GM23248 (cell line): ENCODE data around the gene FOSL2. TPM values are rescaled to one million over a fixed set of nuclear protein-coding genes. Genes with fewer than 3 reads are reported as not detected.
A peak's percentile ranks its signal among the peaks of the same experiment; 100 is the strongest.

ENCODE experiments used
- DNase-seq: peaks from one replicate; pipeline ENCODE4 v3.0.0-alpha.2; 2015
- H2AFZ ChIP-seq: fragments of 200-600 bp; sonication (generic); 2 replicates; pipeline ENCODE4 v1.6.1; 2016; ENCODE audit warnings: antibody characterized with exemption
- H3F3A ChIP-seq: fragments of 200-600 bp; sonication (generic); 2 replicates; pipeline ENCODE4 v1.6.1; 2016; ENCODE audit warnings: mild to moderate bottlenecking, antibody characterized with exemption, mixed run types; ENCODE audit not compliant: insufficient read depth
- H3K27ac ChIP-seq: fragments of 200-600 bp; sonication (generic); 2 replicates; pipeline ENCODE4 v1.5.1; 2016; ENCODE audit warnings: mild to moderate bottlenecking
- H3K27me3 ChIP-seq: fragments of 200-600 bp; sonication (generic); replicated peaks from 2 replicates; pipeline ENCODE4 v1.6.1; 2016; ENCODE audit warnings: mild to moderate bottlenecking; ENCODE audit not compliant: insufficient read depth
- H3K36me3 ChIP-seq: fragments of 200-600 bp; sonication (generic); 2 replicates; pipeline ENCODE4 v1.6.1; 2016; ENCODE audit warnings: low read depth, mild to moderate bottlenecking
- H3K4me1 ChIP-seq: fragments of 200-600 bp; sonication (generic); 2 replicates; pipeline ENCODE4 v1.6.1; 2016; ENCODE audit warnings: mild to moderate bottlenecking; ENCODE audit not compliant: insufficient read depth
- H3K4me2 ChIP-seq: fragments of 200-600 bp; sonication (generic); one replicate; pipeline ENCODE4 v1.6.1; 2016; ENCODE audit warnings: mild to moderate bottlenecking; ENCODE audit not compliant: unreplicated experiment
- H3K4me3 ChIP-seq: fragments of 200-600 bp; sonication (generic); 2 replicates; pipeline ENCODE4 v1.5.1; 2016; ENCODE audit warnings: mild to moderate bottlenecking
- H3K79me2 ChIP-seq: fragments of 200-600 bp; sonication (generic); 2 replicates; pipeline ENCODE4 v1.6.1; 2016; ENCODE audit warnings: mild to moderate bottlenecking; ENCODE audit not compliant: insufficient read depth
- H3K9ac ChIP-seq: fragments of 200-600 bp; sonication (generic); 2 replicates; pipeline ENCODE4 v1.6.1; 2016; ENCODE audit warnings: mild to moderate bottlenecking
- H3K9me2 ChIP-seq: fragments of 200-600 bp; sonication (generic); 2 replicates; pipeline ENCODE4 v1.6.1; 2016; ENCODE audit warnings: mixed run types, mild to moderate bottlenecking, moderate library complexity; ENCODE audit not compliant: insufficient read depth
- H3K9me3 ChIP-seq: fragments of 200-600 bp; sonication (generic); one replicate; pipeline ENCODE4 v1.6.1; 2017; ENCODE audit warnings: low read depth
- H4K20me1 ChIP-seq: fragments of 200-600 bp; sonication (generic); 2 replicates; pipeline ENCODE4 v1.6.0; 2016; ENCODE audit not compliant: insufficient read depth
- EZH2 ChIP-seq: fragments of 200-600 bp; sonication (generic); IDR thresholded peaks from 2 replicates; pipeline ENCODE4 v1.6.1; 2018; ENCODE audit warnings: antibody characterized with exemption, mild to moderate bottlenecking; ENCODE audit not compliant: insufficient read depth, poor library complexity, severe bottlenecking
- EZH2phosphoT487 ChIP-seq: fragments of 200-600 bp; sonication (generic); IDR thresholded peaks from 2 replicates; pipeline ENCODE4 v1.6.1; 2018; ENCODE audit warnings: antibody characterized with exemption, moderate library complexity, mild to moderate bottlenecking, low read depth; ENCODE audit not compliant: insufficient read depth
- WGBS, 2 experiments: methylation state at CpG; one replicate each; pipeline ENCODE4 v1.1.6; 2015 to 2017; ENCODE audit warnings: low lambda C conversion rate in 2 of 2, low coverage in 1 of 2; ENCODE audit errors: missing lambda C conversion rate in 2 of 2; 5-methylcytosine and 5-hydroxymethylcytosine counted together
- in situ Hi-C: fragments of 300-500 bp; cut with MboI; formaldehyde crosslinking; loops from 2 replicates; pipeline ENCODE4 v1.15.0; 2020
- polyA plus RNA-seq: library from polyadenylated mRNA; unstranded; fragments of >200 nt; fragmentation: Nextera tagmentation; extraction: Ambion mirVana; gene quantifications from 2 replicates; pipeline ENCODE4 v1.2.1, GENCODE V29; 2016
- total RNA-seq: library from RNA; depleted of rRNA; stranded (reverse); fragments of >200 nt; shearing (Covaris generic); gene quantifications from 2 replicates; pipeline ENCODE4 v1.2.3, GENCODE V29; 2014

Gene FOSL2
- total and polyA plus RNA-seq, 2 experiments from 2014 or later, result 42.4 to 78.0 TPM

DNA sequence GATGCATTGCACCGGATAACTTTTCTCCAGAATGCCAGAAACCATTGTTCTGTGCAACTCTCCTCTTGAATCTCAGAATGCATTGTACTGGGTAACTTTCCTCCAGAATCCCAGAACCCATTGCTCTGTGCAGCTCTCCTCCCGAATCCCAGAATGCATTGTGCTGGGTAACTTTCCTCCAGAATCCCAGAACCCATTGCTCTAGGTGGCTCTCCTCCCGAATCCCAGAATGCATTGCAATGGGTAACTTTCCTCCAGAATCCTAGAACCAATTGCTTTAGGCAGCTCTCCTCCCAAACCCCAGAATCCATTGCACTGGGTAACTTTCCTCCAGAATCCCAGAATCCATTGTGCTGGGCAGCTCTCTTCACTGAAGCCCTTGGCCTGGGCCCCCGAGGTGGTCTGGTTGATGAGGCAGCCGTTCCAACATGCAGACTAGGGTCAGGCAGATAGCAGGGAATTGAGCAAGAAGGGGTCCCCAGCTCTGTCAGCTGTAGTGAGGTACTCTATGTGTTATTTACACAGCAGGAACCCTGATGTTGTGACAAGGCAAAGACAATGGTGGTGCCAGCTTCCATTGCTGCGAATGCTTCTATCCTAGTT, 9.4 kb downstream of the FOSL2 start:
- 66% methylated on average over 6 of the region's 6 CpGs for WGBS, 2 experiments
- no peak for DNase-seq
- in situ Hi-C loops, result no loop called here
- Histone ChIP-seq H3K9ac (0 out of 2 replicates have a peak overlapping the region, but pooled peaks have one; percentile 9), H3K4me2 (no peak overlapping the region), H3K4me3 (no peak overlapping the region), H3F3A (peaks cover 86% of the 10 kb centered on the region), H3K27ac (peak overlapping the region; percentile 98; the same call in 1 of the 2 replicates), H3K27me3 (no peaks in the 10 kb centered on the region), H2AFZ (no peak overlapping the region), H3K9me2 (no peaks in the 10 kb centered on the region), H3K9me3 (no peaks in the 10 kb centered on the region), H3K79me2 (peaks cover 100% of the 10 kb centered on the region), H3K36me3 (peaks cover 48% of the 10 kb centered on the region), H4K20me1 (peaks cover 32% of the 10 kb centered on the region), H3K4me1 (peaks cover 68% of the 10 kb centered on the region)
- TF ChIP-seq EZH2phosphoT487 (no peak), EZH2 (no peak)

GRCh38 chr2:28403370-28403956, 10.8 kb downstream of the FOSL2 start:
- Histone ChIP-seq H3K79me2 (peaks cover 100% of the 10 kb centered on the region), H3K4me1 (peaks cover 62% of the 10 kb centered on the region), H3K4me2 (no peak overlapping the region), H3K9me3 (no peaks in the 10 kb centered on the region), H3K9me2 (no peaks in the 10 kb centered on the region), H3K27me3 (no peaks in the 10 kb centered on the region), H4K20me1 (peaks cover 32% of the 10 kb centered on the region), H3K4me3 (no peak overlapping the region), H3K9ac (no peak overlapping the region), H2AFZ (no peak overlapping the region), H3F3A (peaks cover 86% of the 10 kb centered on the region), H3K36me3 (peaks cover 60% of the 10 kb centered on the region), H3K27ac (peak overlapping the region; percentile 98; the same call in 1 of the 2 replicates)
- no peak for TF ChIP-seq EZH2phosphoT487
- TF ChIP-seq EZH2, result no peak
- no peak for DNase-seq
- WGBS, 2 experiments, result 71 to 73% methylated on average over 7 of the region's 7 CpGs
- in situ Hi-C loops, result no loop called here

DNA sequence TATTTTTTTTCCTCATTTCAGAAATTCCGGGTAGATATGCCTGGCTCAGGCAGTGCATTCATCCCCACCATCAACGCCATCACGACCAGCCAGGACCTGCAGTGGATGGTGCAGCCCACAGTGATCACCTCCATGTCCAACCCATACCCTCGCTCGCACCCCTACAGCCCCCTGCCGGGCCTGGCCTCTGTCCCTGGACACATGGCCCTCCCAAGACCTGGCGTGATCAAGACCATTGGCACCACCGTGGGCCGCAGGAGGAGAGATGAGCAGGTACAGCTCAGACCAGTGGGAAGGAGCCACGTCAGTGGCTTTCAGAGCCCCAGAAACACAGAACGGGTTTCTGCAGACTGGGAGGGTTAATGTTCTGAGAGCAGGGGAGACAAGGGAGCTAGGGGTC, 11.4 kb downstream of the FOSL2 start:
- DNase-seq, result no peak
- peaks cover 86% of the 10 kb centered on the region for H3F3A ChIP-seq
- H3K9me2 ChIP-seq, result no peaks in the 10 kb centered on the region
- H3K79me2 ChIP-seq, result peaks cover 100% of the 10 kb centered on the region
- WGBS, 2 experiments, result 79 to 82% methylated on average over 11 of the region's 11 CpGs
- H3K4me2 ChIP-seq, result no peak overlapping the region
- H3K27me3 ChIP-seq, result no peaks in the 10 kb centered on the region
- H3K4me3 ChIP-seq, result no peak overlapping the region
- H2AFZ ChIP-seq, result no peak overlapping the region
- no peaks in the 10 kb centered on the region for H3K9me3 ChIP-seq
- in situ Hi-C loops, result no loop called here
- TF ChIP-seq EZH2phosphoT487 (no peak), EZH2 (no peak)
- peaks cover 56% of the 10 kb centered on the region for H3K4me1 ChIP-seq
- H3K36me3 ChIP-seq, result peaks cover 66% of the 10 kb centered on the region
- H3K27ac ChIP-seq, result no peak overlapping the region
- H4K20me1 ChIP-seq, result peaks cover 32% of the 10 kb centered on the region
- H3K9ac ChIP-seq, result no peak overlapping the region

DNA sequence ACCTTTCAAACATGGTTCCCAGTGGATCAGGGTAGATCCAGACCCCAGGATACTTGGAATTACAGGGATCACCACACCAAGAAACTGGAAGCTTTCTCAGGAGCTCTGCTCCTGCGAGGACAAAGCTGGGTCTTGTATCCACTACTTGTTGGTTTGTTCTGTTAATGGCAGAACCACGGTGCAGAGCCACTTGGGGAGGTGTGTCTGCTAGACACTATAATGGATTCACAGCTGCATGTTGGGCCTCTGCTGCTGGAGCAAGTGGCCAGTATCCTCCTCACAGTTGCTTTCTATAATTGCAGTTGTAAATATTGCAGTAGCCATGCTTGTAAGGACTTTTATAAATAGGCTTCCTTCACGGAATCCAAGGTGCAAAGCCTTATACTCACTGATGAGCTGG, 12.9 kb downstream of the FOSL2 start:
- no peaks in the 10 kb centered on the region for H3K9me2 ChIP-seq
- H3K27me3 ChIP-seq, result no peaks in the 10 kb centered on the region
- H2AFZ ChIP-seq, result no peak overlapping the region
- peaks cover 83% of the 10 kb centered on the region for H3F3A ChIP-seq
- peaks cover 78% of the 10 kb centered on the region for H3K36me3 ChIP-seq
- peaks cover 30% of the 10 kb centered on the region for H4K20me1 ChIP-seq
- no peak overlapping the region for H3K9ac ChIP-seq
- 83 to 87% methylated on average over 3 of the region's 3 CpGs for WGBS, 2 experiments
- TF ChIP-seq EZH2phosphoT487, result no peak
- TF ChIP-seq EZH2, result no peak
- in situ Hi-C loops, result no loop called here
- H3K27ac ChIP-seq, result 0 out of 2 replicates have a peak overlapping the region, but pooled peaks have one; percentile 3
- no peaks in the 10 kb centered on the region for H3K9me3 ChIP-seq
- H3K4me2 ChIP-seq, result no peak overlapping the region
- no peak for DNase-seq
- H3K4me3 ChIP-seq, result no peak overlapping the region
- peaks cover 42% of the 10 kb centered on the region for H3K4me1 ChIP-seq
- H3K79me2 ChIP-seq, result peaks cover 100% of the 10 kb centered on the region
